ENCODE measurements around the gene CPVL.

DNA sequence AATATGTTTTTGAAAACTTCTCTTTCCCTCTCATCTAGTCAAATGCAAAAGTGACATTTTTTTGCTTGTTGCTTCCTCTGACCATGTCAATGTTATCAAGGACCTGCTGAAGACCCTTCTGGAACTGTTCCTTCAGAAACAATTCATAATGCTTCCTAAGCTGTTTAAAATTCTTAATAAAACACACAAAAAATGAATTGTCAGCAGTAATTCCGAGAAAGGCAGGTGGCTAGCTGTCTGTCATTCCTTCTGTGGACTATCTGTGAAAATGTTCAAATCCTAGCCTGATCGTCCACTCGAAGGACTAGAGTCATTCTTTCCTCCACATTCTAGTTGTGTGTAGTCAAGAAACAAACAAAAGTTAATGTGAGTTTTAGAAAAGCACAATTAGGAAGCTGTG, 131.6 kb downstream of the CPVL start:
- TF ChIP-seq, protein P1, sequence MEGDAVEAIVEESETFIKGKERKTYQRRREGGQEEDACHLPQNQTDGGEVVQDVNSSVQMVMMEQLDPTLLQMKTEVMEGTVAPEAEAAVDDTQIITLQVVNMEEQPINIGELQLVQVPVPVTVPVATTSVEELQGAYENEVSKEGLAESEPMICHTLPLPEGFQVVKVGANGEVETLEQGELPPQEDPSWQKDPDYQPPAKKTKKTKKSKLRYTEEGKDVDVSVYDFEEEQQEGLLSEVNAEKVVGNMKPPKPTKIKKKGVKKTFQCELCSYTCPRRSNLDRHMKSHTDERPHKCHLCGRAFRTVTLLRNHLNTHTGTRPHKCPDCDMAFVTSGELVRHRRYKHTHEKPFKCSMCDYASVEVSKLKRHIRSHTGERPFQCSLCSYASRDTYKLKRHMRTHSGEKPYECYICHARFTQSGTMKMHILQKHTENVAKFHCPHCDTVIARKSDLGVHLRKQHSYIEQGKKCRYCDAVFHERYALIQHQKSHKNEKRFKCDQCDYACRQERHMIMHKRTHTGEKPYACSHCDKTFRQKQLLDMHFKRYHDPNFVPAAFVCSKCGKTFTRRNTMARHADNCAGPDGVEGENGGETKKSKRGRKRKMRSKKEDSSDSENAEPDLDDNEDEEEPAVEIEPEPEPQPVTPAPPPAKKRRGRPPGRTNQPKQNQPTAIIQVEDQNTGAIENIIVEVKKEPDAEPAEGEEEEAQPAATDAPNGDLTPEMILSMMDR (IDR thresholded peaks at IDR 0.05; ENCODE audit: low read depth, low read length, poor library complexity, severe bottlenecking), result no peak
- TF ChIP-seq EZH2phosphoT487 (IDR thresholded peaks at IDR 0.05; ENCODE audit: borderline replicate concordance, low read length), result no peak
